ENCODE data around the gene TMEM256. TPM values are rescaled to one million over a fixed set of nuclear protein-coding genes. Genes with fewer than 3 reads are reported as not detected.

Gene TMEM256
- total RNA-seq, 4 donors from 2014 or later, result 59.6 to 121 (median 74.7) TPM

- DNase-seq (ENCODE audit: extremely low spot score), result no peak
- Histone ChIP-seq H3K9me3 (no peaks in the 10 kb centered on the region), H3K36me3 (peaks cover 12 to 41% (median 31%) of the 10 kb centered on the region in 4 donors), H3K4me3 (peak overlapping the region; percentile 75 to 90 (median 82)), H3K4me1 (peaks cover 14 to 36% (median 26%) of the 10 kb centered on the region in 4 donors), H3K27me3 (no peaks in the 10 kb centered on the region), H3K27ac (replicated peaks in 1 of 4) (peak overlapping the region; percentile 89 to 98 (median 94))
- WGBS, result 9% methylated on average over 28 of the region's 48 CpGs
- no peak for TF ChIP-seq POLR2A (IDR thresholded peaks at IDR 0.05; ENCODE audit: low read depth)
- TF ChIP-seq, protein P1, sequence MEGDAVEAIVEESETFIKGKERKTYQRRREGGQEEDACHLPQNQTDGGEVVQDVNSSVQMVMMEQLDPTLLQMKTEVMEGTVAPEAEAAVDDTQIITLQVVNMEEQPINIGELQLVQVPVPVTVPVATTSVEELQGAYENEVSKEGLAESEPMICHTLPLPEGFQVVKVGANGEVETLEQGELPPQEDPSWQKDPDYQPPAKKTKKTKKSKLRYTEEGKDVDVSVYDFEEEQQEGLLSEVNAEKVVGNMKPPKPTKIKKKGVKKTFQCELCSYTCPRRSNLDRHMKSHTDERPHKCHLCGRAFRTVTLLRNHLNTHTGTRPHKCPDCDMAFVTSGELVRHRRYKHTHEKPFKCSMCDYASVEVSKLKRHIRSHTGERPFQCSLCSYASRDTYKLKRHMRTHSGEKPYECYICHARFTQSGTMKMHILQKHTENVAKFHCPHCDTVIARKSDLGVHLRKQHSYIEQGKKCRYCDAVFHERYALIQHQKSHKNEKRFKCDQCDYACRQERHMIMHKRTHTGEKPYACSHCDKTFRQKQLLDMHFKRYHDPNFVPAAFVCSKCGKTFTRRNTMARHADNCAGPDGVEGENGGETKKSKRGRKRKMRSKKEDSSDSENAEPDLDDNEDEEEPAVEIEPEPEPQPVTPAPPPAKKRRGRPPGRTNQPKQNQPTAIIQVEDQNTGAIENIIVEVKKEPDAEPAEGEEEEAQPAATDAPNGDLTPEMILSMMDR (IDR thresholded peaks at IDR 0.05), result no peak
- TF ChIP-seq POLR2AphosphoS5 (IDR thresholded peaks at IDR 0.05), result no peak
- intact Hi-C loops (cut with DNase I), result no loop called here
Measured at GRCh38 chr17:7393613-7394451, 10.1 kb downstream of the TMEM256 start.

- no peaks in the 10 kb centered on the region for H3K27me3 ChIP-seq
- H3K36me3 ChIP-seq, result peaks cover 16 to 50% (median 40%) of the 10 kb centered on the region in 4 donors
- H3K9me3 ChIP-seq, result no peaks in the 10 kb centered on the region
- intact Hi-C loops (cut with DNase I), result no loop called here
- 77% methylated on average over 34 of the region's 42 CpGs for WGBS
- H3K4me3 ChIP-seq, result peak overlapping the region; percentile 75 to 90 (median 82)
- H3K27ac ChIP-seq (replicated peaks in 1 of 4), result peak overlapping the region; percentile 89 to 98 (median 94)
- DNase-seq (ENCODE audit: extremely low spot score), result no peak
- H3K4me1 ChIP-seq, result peaks cover 14 to 36% (median 26%) of the 10 kb centered on the region in 4 donors
- no peak for TF ChIP-seq POLR2AphosphoS5 (IDR thresholded peaks at IDR 0.05)
- TF ChIP-seq EP300 (IDR thresholded peaks at IDR 0.05), result no peak
- TF ChIP-seq, protein P1 (IDR thresholded peaks at IDR 0.05), result no peak
Measured at GRCh38 chr17:7392696-7393612, 10.9 kb downstream of the TMEM256 start.

GRCh38 chr17:7391307-7391706 is 12.6 kb downstream of the TMEM256 start:
- no peaks in the 10 kb centered on the region for H3K27me3 ChIP-seq
- no peak overlapping the region for H3K27ac ChIP-seq (replicated peaks in 1 of 4)
- H3K4me1 ChIP-seq, result peaks cover 14 to 36% (median 26%) of the 10 kb centered on the region in 4 donors
- intact Hi-C loops (cut with DNase I), result no loop called here
- TF ChIP-seq POLR2AphosphoS5 (IDR thresholded peaks at IDR 0.05) (no peak), EP300 (IDR thresholded peaks at IDR 0.05) (no peak)
- TF ChIP-seq, protein P1 (IDR thresholded peaks at IDR 0.05), result no peak
- no peak overlapping the region for H3K4me3 ChIP-seq
- H3K36me3 ChIP-seq, result peaks cover 16 to 65% (median 50%) of the 10 kb centered on the region in 4 donors
- no peak for DNase-seq (ENCODE audit: extremely low spot score)
- 60% methylated on average over 1 of the region's 2 CpGs for WGBS
- no peaks in the 10 kb centered on the region for H3K9me3 ChIP-seq

DNA sequence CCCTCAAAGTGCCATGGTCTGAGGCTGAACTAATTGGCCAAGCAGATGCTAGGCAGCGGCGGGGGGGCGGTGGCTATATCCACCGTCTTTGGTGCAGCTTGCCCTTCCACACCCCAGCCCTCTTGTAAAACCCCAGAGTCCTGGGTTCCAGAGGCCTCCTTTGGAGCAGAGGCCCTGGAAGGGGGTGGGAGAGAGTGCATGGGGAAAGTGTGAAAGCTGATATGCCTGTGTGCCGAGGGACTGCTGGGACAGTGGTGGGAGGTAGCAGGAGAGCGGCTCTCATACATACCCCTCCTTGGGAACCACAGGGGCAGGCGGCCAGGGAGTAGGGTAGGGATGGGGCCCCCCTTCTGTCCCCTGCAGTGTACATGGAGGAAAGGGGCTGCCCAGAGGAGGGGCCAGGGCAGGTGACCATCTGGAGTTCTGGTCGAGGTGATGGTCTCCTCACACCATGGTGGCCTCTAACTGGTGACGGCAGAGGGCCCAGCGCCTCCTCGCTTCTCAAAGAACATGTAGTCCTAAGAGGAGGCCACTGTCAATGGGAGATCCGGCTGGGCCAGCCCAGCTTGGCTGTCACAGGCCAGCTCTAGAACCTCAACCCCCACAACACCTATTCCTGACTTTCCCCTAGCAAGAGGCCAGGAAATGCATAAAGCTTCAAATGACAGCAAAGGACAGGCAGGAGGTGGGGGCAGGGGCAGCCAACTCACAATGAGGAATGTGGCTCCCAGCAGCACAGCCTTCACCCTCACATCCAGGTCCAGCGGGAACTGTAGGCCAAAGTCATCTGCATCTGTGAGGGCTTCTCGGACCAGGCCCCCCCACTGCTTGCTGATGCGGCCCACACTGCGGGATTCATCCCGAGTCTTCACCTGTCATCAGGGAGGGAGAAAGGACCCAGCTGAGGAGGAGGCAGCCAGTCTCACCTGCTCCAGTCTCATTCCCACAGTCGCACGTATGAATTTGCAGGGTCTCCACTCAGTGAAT is 13.7 kb downstream of the TMEM256 start:
- no peaks in the 10 kb centered on the region for H3K9me3 ChIP-seq
- WGBS, result 89% methylated on average over 19 of the region's 19 CpGs
- H3K27me3 ChIP-seq, result no peaks in the 10 kb centered on the region
- peaks cover 14 to 29% (median 21%) of the 10 kb centered on the region in 4 donors for H3K4me1 ChIP-seq
- TF ChIP-seq, protein P1 (IDR thresholded peaks at IDR 0.05), result no peak
- no peak for TF ChIP-seq POLR2A (IDR thresholded peaks at IDR 0.05; ENCODE audit: low read depth)
- no peak for TF ChIP-seq EP300 (IDR thresholded peaks at IDR 0.05)
- no peak for TF ChIP-seq POLR2AphosphoS5 (IDR thresholded peaks at IDR 0.05)
- H3K36me3 ChIP-seq, result peaks cover 16 to 69% (median 51%) of the 10 kb centered on the region in 4 donors
- DNase-seq (ENCODE audit: extremely low spot score), result no peak
- intact Hi-C loops (cut with DNase I), result no loop called here
- H3K27ac ChIP-seq (replicated peaks in 1 of 4), result no peak overlapping the region
- H3K4me3 ChIP-seq, result no peak overlapping the region
